Parathyroid adenoma (tissue), 2 donors: ENCODE data around the gene CALY.

Experiments
- H2AFZ ChIP-seq: fragments of 300-600 bp; sonication (generic); one replicate; pipeline ENCODE4 v1.7.0; 2017; ENCODE audit warnings: antibody characterized with exemption, mild to moderate bottlenecking
- H3K27ac ChIP-seq: fragments of 300-600 bp; sonication (generic); one replicate; pipeline ENCODE4 v1.7.0; 2017
- H3K27me3 ChIP-seq: fragments of 300-600 bp; sonication (generic); one replicate; pipeline ENCODE4 v1.7.0; 2017; ENCODE audit warnings: low read length; ENCODE audit not compliant: control insufficient read depth, insufficient read depth
- H3K36me3 ChIP-seq: fragments of 300-600 bp; sonication (generic); one replicate; pipeline ENCODE4 v1.7.0; 2017; ENCODE audit warnings: low read length; ENCODE audit not compliant: control insufficient read depth, insufficient read depth
- H3K4me1 ChIP-seq: fragments of 300-600 bp; sonication (generic); one replicate; pipeline ENCODE4 v1.7.0; 2017; ENCODE audit warnings: control low read depth
- H3K4me2 ChIP-seq: fragments of 300-600 bp; sonication (generic); one replicate; pipeline ENCODE4 v1.7.0; 2017; ENCODE audit warnings: low read length
- H3K4me3 ChIP-seq: fragments of 300-600 bp; sonication (generic); one replicate; pipeline ENCODE4 v1.7.0; 2017; ENCODE audit warnings: low read depth, low read length
- H3K79me2 ChIP-seq: fragments of 300-600 bp; sonication (generic); one replicate; pipeline ENCODE4 v1.7.0; 2017; ENCODE audit warnings: control low read depth
- H3K9ac ChIP-seq: fragments of 300-600 bp; sonication (generic); one replicate; pipeline ENCODE4 v1.7.0; 2017; ENCODE audit warnings: mild to moderate bottlenecking
- H3K9me3 ChIP-seq: fragments of 300-600 bp; sonication (generic); one replicate; pipeline ENCODE4 v1.7.0; 2017; ENCODE audit warnings: low read length; ENCODE audit not compliant: control insufficient read depth
- TF ChIP-seq, protein P1 (sequence below): fragments of 300-600 bp; sonication (generic); IDR thresholded peaks from one replicate; pipeline ENCODE4 v1.7.0; 2017; ENCODE audit warnings: antibody characterized with exemption, mild to moderate bottlenecking
- donor health status: primary hyperparathyroidism.

Gene CALY

DNA sequence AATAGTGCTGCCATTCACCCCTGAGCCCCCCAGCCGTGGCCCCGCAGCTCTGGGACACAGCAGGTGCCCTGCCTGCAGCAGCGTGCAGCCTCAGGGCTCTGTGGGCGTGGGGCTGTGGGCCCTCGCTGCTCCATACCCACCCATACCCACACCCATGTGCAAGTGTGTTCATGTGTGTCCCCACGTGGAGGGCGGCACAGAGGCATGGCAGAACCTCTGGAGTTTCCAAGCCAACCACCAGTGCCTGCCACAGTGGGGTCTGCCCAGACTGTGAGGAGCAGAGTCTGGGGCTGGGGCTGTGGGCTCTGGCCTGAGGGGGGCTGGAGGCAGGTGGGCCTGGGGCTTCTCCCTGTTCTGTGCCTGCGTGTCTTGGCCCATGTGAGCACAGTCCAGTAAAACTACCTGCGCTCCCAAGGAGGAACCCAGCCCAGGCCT is 12.9 kb upstream of the CALY start:
- no peak overlapping the region for H3K9ac ChIP-seq
- H2AFZ ChIP-seq = no peak overlapping the region
- H3K79me2 ChIP-seq = no peaks in the 10 kb centered on the region
- no peaks in the 10 kb centered on the region for H3K4me1 ChIP-seq
- no peak overlapping the region for H3K4me2 ChIP-seq
- TF ChIP-seq, protein P1, sequence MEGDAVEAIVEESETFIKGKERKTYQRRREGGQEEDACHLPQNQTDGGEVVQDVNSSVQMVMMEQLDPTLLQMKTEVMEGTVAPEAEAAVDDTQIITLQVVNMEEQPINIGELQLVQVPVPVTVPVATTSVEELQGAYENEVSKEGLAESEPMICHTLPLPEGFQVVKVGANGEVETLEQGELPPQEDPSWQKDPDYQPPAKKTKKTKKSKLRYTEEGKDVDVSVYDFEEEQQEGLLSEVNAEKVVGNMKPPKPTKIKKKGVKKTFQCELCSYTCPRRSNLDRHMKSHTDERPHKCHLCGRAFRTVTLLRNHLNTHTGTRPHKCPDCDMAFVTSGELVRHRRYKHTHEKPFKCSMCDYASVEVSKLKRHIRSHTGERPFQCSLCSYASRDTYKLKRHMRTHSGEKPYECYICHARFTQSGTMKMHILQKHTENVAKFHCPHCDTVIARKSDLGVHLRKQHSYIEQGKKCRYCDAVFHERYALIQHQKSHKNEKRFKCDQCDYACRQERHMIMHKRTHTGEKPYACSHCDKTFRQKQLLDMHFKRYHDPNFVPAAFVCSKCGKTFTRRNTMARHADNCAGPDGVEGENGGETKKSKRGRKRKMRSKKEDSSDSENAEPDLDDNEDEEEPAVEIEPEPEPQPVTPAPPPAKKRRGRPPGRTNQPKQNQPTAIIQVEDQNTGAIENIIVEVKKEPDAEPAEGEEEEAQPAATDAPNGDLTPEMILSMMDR = no peak
- no peaks in the 10 kb centered on the region for H3K27me3 ChIP-seq
- H3K36me3 ChIP-seq = no peaks in the 10 kb centered on the region
- H3K4me3 ChIP-seq = no peak overlapping the region
- H3K27ac ChIP-seq = no peak overlapping the region
- no peaks in the 10 kb centered on the region for H3K9me3 ChIP-seq

DNA sequence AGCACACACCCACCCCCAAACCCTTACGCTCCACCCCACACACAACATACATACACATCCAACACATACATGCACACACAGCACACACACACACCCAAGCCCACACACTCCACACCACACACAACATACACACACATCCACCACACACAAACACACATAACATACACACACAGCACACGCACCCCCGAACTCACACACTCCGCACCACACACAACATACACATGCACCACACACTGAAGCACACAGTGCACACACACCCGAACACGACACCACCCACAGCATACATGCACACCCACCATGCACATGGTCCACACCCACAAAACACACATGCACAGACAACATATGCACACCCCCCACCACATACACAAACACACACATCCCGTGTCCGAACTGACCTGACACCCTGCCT is 12.5 kb upstream of the CALY start:
- Histone ChIP-seq H3K9ac (no peak overlapping the region), H3K27me3 (no peaks in the 10 kb centered on the region), H3K4me2 (no peak overlapping the region), H3K9me3 (no peaks in the 10 kb centered on the region), H3K4me1 (no peaks in the 10 kb centered on the region), H3K4me3 (no peak overlapping the region), H2AFZ (no peak overlapping the region), H3K79me2 (no peaks in the 10 kb centered on the region), H3K27ac (no peak overlapping the region), H3K36me3 (no peaks in the 10 kb centered on the region)
- TF ChIP-seq, protein P1 = no peak

DNA sequence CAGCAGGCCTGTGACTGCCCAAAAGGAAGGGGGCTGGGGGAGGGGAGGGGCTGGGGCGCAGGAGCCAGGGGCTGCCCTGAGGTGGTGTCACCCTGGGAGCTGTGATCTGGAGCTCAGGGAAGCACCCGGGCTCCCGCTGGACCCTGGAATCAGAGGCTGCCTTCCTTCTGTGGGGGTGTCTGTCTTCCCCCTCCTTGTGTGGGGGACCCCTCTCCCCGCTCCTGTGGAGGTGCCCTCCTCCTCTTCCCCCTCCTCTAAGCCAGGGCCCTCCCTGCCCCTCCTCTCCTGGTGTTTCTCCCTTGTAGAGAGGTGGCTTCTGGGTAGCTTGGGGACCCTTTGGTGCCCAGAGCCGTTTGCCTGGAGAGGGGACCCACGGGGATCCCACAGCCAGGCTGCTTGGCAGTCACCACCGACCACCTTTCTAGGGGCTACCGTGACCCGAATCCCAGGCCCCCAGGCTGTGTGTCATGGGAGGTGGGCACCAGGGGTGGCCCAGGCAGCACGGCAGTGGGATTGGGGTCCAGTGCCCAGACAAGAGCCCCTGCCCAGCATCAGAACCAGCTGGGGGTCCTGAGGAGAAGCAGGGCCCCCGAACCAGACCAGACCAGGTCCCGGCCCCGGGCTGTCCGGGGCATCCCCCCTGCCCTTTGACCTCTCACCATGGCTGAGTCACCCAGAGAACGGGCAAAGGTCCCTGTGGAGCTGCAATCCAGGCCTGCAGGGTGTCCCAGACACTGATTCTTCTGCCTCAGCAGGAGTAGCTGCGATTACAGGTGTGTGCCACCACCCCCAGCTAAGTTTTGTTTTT is 11.2 kb upstream of the CALY start:
- H3K4me2 ChIP-seq = no peak overlapping the region
- H3K36me3 ChIP-seq = no peaks in the 10 kb centered on the region
- H3K4me3 ChIP-seq = no peak overlapping the region
- no peak overlapping the region for H2AFZ ChIP-seq
- H3K9ac ChIP-seq = no peak overlapping the region
- no peaks in the 10 kb centered on the region for H3K79me2 ChIP-seq
- TF ChIP-seq, protein P1 = no peak
- H3K27ac ChIP-seq = no peak overlapping the region
- H3K9me3 ChIP-seq = no peaks in the 10 kb centered on the region
- no peaks in the 10 kb centered on the region for H3K27me3 ChIP-seq
- no peaks in the 10 kb centered on the region for H3K4me1 ChIP-seq

DNA sequence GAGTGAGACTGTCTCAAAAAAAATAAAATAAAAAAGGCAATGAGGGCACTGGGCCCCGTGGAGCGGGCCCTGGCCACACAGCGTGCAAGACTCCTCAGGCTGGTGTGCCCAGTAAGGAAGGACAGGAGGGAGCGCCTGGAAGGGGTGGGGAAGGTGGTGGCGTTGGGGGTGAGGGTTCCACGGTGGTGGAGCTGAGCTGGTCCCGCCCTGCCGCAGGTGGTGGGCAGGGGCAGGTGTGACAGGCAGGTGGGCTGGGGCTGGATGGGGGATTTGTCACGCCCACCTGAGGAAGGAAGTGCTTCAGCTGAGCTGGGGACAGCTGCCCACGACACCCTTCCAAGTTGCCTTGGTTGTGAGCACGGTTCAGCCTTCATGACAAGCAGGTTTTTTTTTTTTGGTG is 9.7 kb upstream of the CALY start:
- H3K9ac ChIP-seq = no peak overlapping the region
- H3K27me3 ChIP-seq = no peaks in the 10 kb centered on the region
- TF ChIP-seq, protein P1 = no peak
- H3K4me2 ChIP-seq = no peak overlapping the region
- H2AFZ ChIP-seq = no peak overlapping the region
- H3K4me1 ChIP-seq = no peaks in the 10 kb centered on the region
- H3K79me2 ChIP-seq = no peaks in the 10 kb centered on the region
- no peak overlapping the region for H3K27ac ChIP-seq
- H3K36me3 ChIP-seq = no peaks in the 10 kb centered on the region
- no peak overlapping the region for H3K4me3 ChIP-seq
- no peaks in the 10 kb centered on the region for H3K9me3 ChIP-seq

DNA sequence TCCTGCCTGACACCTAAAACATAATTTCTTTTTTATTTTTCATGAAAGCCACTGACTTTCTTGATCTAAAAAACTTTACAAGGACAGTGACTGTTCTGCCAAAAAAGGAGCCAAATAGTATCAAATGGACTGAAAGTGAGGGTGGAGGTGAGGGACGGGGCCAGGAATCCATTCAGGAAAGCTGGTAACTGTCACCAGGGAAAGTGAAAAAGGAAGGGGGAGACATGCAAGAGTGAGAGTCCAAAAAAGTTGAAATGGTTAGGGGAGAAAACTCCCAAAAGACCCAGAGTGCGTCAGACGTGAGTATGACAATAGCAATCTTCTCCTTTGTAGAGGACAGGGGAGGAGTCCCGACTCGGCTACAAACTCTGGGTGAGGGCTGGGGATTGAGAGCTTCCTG is 7.5 kb upstream of the CALY start:
- H3K9me3 ChIP-seq = no peaks in the 10 kb centered on the region
- TF ChIP-seq, protein P1 = no peak
- no peak overlapping the region for H3K9ac ChIP-seq
- H3K79me2 ChIP-seq = no peaks in the 10 kb centered on the region
- no peak overlapping the region for H3K4me2 ChIP-seq
- H3K4me3 ChIP-seq = no peak overlapping the region
- H3K36me3 ChIP-seq = no peaks in the 10 kb centered on the region
- no peak overlapping the region for H2AFZ ChIP-seq
- no peaks in the 10 kb centered on the region for H3K4me1 ChIP-seq
- no peak overlapping the region for H3K27ac ChIP-seq
- no peaks in the 10 kb centered on the region for H3K27me3 ChIP-seq
